ENCODE measurements around the gene TMEM178A. TPM values are rescaled to one million over a fixed set of nuclear protein-coding genes. Genes with fewer than 3 reads are reported as not detected.

Gene TMEM178A
- total and polyA plus RNA-seq, 10 donors = 0.49 to 2.1 (median 0.89) TPM

GRCh38 chr2:39689876-39690275 lies 24.2 kb downstream of the TMEM178A start:
- WGBS, 5 donors = 86 to 90% (median 90%) methylated on average over 6 of the region's 6 CpGs
- no peak overlapping the region for H3K27ac ChIP-seq
- peaks cover 0 to 17% (median 8%) of the 10 kb centered on the region in 8 donors for H3K9me3 ChIP-seq
- no peak for TF ChIP-seq POLR2A (IDR thresholded peaks at IDR 0.05)
- no peak for TF ChIP-seq CTCF (IDR thresholded peaks at IDR 0.05 in 8 of 11, conservative IDR thresholded peaks at IDR 0.05 in 3 of 11)
- TF ChIP-seq POLR2AphosphoS5 (IDR thresholded peaks at IDR 0.05) = no peak
- H3K27me3 ChIP-seq (replicated peaks in 1 of 7) = peaks cover 0 to 6% (median 0%) of the 10 kb centered on the region in 7 donors
- no peaks in the 10 kb centered on the region for H3K36me3 ChIP-seq
- intact Hi-C loops (cut with DNase I; ENCODE audit: low total_unique reads) = no loop called here
- H3K4me1 ChIP-seq = no peaks in the 10 kb centered on the region
- DNase-seq = no peak
- H3K4me3 ChIP-seq = no peak overlapping the region

GRCh38 chr2:39693245-39693644 lies 27.5 kb downstream of the TMEM178A start:
- Histone ChIP-seq H3K27ac (no peak overlapping the region), H3K4me3 (no peak overlapping the region), H3K9me3 (peaks cover 0 to 17% (median 8%) of the 10 kb centered on the region in 8 donors), H3K27me3 (replicated peaks in 1 of 7) (no peaks in the 10 kb centered on the region), H3K4me1 (no peaks in the 10 kb centered on the region), H3K36me3 (no peaks in the 10 kb centered on the region)
- DNase-seq = no peak
- TF ChIP-seq CTCF (IDR thresholded peaks at IDR 0.05 in 8 of 11, conservative IDR thresholded peaks at IDR 0.05 in 3 of 11) (no peak), POLR2A (IDR thresholded peaks at IDR 0.05) (no peak), POLR2AphosphoS5 (IDR thresholded peaks at IDR 0.05) (no peak)
- intact Hi-C loops (cut with DNase I; ENCODE audit: low total_unique reads) = no loop called here
- 89 to 100% (median 90%) methylated on average over 1 of the region's 1 CpG for WGBS, 5 donors

DNA sequence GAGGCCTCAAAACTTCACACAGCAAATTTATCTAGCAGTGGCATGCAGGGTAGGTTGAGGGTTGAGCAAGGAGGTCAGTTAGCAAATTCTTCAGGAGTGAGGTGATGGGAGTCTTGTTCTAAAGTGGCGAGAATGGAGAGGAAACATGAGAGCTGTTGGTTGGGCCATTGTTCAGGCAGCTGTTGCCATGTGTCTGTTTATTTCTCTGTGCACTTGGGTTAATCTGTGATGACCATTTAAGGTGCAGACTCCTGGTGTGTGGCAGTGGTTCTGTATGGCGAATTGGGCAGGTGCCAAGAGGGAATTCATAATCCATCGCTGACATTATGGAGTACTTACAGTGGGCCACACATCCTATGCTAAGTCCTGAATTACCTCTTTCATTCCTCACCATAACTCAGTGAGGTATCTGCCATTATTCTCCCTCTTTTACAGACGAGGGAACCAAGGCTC lies 30.4 kb downstream of the TMEM178A start:
- Histone ChIP-seq H3K9me3 (peaks cover 0 to 25% (median 23%) of the 10 kb centered on the region in 8 donors), H3K27ac (no peak overlapping the region), H3K4me1 (no peaks in the 10 kb centered on the region), H3K4me3 (no peak overlapping the region), H3K36me3 (no peaks in the 10 kb centered on the region), H3K27me3 (replicated peaks in 1 of 7) (no peaks in the 10 kb centered on the region)
- TF ChIP-seq POLR2AphosphoS5 (IDR thresholded peaks at IDR 0.05) (no peak), CTCF (IDR thresholded peaks at IDR 0.05 in 8 of 11, conservative IDR thresholded peaks at IDR 0.05 in 3 of 11) (no peak), POLR2A (IDR thresholded peaks at IDR 0.05) (no peak)
- intact Hi-C loops (cut with DNase I; ENCODE audit: low total_unique reads) = no loop called here
- 86 to 90% (median 87%) methylated on average over 4 of the region's 4 CpGs for WGBS, 5 donors
- no peak for DNase-seq

DNA sequence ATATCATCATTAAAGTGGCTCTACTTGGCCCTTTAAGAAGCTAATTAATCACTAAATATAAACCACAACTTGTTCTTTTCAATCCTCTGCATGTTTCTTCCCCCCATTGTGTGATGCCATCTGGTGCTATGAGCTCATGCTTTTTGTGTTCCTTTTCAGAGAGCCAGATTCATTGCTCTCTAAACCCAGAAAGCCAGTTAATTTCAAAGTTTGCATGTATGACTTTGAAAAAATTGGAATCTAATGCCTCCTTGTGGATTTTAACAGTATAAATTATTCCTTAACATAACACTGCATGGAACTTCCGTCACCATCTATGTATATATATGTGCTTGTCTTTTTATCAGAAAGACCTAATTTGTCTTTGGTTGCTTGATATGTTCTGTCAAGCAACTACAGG lies 31.1 kb downstream of the TMEM178A start:
- DNase-seq = no peak
- peaks cover 3 to 26% (median 25%) of the 10 kb centered on the region in 8 donors for H3K9me3 ChIP-seq

More for the DNA sequence above, 31.1 kb downstream of the TMEM178A start:
- Histone ChIP-seq H3K4me3 (no peak overlapping the region), H3K27me3 (replicated peaks in 1 of 7) (no peaks in the 10 kb centered on the region), H3K4me1 (no peaks in the 10 kb centered on the region), H3K27ac (no peak overlapping the region), H3K36me3 (no peaks in the 10 kb centered on the region)
- peak in 4 of 11 experiments; percentile 11 to 27 (median 14) for TF ChIP-seq CTCF (IDR thresholded peaks at IDR 0.05 in 8 of 11, conservative IDR thresholded peaks at IDR 0.05 in 3 of 11)
- TF ChIP-seq POLR2A (IDR thresholded peaks at IDR 0.05) = no peak
- no peak for TF ChIP-seq POLR2AphosphoS5 (IDR thresholded peaks at IDR 0.05)
- intact Hi-C loops (cut with DNase I; ENCODE audit: low total_unique reads) = no loop called here
- 56 to 76% (median 71%) methylated on average over 1 of the region's 1 CpG for WGBS, 5 donors
